HG03060 (cell line): ENCODE data around the gene LIPG.
"Not testable (repeated sequence)": the region's sequence is repeated elsewhere in the genome, so short reads cannot be mapped to it uniquely, and the experiment has no call there.

Experiments used
- ATAC-seq: cut with Tn5 transposase; IDR thresholded peaks from one replicate; pipeline ENCODE4 v1.9.1; 2021; ENCODE audit warnings: low read depth, moderate number of reproducible peaks; ENCODE audit not compliant: unreplicated experiment

LIPG gene

DNA sequence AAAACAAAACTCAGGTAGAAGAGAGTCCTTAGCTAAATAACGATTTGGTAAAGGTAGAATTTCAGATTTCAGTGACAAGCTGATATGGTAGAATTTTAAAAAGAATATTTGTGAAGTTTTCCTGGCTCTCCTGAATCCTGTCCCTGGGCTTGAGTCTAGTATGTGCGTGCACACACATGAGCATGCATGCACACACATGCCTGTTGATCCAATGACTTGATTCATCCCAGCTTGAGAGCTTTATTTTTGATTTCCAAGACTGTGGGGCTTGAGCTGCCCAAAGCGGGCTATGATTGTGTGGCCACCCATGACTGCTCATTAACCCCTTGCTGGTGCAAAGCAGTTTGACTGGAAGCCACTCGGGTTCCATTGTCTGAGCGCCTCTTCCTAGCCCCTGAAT is 9.0 kb downstream of the LIPG start:
- no peak for ATAC-seq

DNA sequence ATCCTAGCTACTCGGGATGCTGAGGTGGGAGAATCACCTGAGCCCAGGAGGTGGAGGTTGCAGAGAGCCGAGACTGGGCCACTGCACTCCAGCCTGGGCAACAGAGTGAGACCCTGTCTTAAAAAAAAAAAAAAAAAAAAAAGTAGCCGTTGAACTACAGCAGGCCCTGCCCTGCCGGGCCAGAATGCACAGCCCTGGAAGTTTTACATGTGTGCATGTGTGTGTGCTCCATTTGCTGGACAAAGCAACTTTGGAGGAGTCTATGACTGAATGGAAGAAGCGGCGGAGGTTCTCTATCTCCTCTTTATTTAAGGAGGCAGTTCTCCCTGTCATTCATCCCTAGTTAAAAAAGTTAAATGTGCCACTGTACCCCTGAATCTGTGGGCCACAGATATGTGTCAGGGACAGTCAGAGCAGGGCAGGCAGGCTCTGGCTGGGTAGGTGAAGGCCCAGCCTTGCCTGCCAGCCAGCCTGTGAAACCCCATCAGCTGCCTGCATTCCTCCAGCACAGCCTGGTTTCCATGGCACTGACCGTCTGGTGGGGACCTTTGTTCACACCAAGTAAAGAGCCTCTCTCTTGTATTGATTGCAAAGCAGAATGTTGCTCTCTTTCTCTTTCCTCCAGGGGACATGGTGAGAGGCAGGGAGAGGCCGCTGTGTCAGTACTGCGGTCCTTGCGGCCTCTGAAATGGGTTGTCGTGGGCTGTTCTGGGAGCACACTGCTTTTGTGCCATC is 10.9 kb downstream of the LIPG start:
- ATAC-seq = no peak

DNA sequence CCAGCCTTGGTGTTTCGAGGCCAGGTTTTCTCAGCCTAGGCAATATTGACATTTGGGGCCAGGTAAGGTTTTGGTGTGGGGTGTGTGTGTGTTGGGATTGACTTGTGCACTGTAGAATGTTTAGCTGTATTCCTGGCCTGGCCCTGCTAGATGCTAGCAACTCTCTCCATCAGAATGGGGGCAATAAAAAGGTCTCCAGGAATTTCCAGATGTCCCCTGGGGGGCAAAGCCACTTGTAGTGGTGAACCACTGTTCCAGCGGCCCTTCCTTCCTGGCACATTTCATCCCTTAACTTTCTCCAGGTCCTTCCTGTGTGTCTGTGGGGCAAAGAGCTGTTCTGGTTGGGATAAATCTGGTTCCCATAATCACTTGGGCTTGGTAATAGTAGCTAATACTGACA is 12.0 kb downstream of the LIPG start:
- ATAC-seq = no peak

DNA sequence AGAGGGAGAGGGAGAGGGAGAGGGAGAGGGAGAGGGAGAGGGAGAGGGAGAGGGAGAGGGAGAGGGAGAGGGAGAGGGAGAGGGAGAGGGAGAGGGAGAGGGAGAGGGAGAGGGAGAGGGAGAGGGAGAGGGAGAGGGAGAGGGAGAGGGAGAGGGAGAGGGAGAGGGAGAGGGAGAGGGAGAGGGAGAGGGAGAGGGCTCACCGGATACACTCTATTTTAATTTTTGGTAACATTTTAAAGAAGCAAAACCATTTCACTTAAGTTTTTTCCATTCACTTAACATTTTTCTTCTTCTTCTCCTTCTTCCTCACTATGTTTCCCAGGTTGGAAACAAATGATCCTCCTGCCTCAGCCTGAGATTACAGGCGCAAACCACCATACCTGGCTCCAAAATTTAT is 17.2 kb downstream of the LIPG start:
- not testable (repeated sequence) for ATAC-seq

DNA sequence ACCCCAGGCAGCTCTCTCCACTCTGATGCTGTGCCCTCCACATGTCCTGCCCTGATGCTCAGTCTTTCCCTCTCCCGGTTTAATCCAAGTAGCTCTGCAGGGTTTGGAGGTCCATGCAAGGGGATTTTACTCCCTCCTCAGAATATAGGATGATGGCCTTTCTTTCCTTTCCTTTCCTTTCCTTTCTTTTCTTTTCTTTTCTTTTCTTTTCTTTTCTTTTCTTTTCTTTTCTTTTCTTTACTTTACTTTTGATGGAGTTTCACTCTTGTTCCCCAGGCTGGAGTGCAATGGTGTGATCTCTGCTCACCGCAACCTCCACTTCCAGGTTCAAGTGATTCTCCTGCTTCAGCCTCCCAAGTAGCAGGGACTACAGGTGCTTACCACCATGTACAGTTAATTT is 17.7 kb downstream of the LIPG start:
- not testable (repeated sequence) for ATAC-seq

DNA sequence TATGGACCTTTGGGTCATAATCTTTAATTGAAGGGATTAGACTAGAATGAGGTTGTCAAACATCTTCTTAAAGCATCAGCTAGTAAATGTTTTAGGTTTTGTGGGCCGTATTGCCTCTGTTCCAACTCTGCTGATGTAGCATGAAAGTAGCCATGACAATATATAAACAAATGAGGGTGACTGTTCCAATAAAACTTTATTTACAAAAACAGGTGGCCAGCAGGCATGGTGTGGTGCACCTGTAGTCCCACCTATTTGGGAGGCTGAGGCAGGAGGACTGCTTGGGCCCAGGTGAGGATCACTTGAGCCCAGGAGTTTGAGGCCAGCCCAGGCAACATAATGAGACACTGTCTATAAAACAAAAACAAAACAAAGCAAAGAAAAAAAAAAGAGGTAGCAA is 18.4 kb downstream of the LIPG start:
- ATAC-seq = no peak

DNA sequence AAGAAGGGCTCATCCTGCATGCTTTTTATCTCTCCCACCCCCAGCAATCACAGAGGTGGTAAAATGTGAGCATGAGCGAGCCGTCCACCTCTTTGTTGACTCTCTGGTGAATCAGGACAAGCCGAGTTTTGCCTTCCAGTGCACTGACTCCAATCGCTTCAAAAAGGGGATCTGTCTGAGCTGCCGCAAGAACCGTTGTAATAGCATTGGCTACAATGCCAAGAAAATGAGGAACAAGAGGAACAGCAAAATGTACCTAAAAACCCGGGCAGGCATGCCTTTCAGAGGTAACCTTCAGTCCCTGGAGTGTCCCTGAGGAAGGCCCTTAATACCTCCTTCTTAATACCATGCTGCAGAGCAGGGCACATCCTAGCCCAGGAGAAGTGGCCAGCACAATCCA is 19.5 kb downstream of the LIPG start:
- ATAC-seq = no peak

DNA sequence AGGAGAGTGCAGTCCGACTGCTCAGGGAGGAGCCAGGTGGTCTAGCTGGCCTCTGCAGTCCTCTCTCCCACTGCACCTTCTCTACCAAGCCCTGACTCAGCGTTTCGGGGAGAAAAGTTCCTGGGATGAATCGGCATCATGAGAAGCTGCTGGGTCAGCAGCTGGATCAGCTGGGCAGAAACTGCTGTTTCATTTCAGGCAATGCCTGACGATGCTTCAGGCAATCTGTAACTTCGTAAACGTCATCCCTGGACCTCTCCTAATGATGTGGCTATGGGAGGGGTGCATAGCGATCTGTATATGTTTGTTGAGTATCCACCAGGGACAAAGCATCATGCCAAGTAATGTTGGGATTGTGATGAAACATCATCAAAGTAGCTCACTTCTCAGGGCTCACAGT is 20.7 kb downstream of the LIPG start:
- ATAC-seq = no peak

DNA sequence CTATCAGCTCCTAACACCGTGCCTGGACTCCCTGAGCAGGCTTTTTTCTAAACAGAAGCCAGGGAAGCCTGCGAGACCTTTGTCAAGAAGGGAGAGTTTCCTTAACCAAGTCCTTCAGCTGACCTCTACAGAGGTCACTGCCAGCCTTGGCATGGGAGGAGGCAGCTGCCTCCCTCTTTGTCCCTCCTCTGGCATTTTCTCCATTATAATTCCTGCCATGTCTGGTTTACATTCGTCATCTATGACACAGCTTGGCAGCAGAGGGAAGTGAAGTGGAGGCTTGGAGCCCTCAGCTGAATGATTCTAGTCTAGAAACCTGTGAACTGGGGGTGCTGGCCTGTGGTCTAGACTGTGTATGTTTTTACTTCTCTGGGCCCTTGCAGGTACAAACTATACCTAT is 22.5 kb downstream of the LIPG start:
- no peak for ATAC-seq

DNA sequence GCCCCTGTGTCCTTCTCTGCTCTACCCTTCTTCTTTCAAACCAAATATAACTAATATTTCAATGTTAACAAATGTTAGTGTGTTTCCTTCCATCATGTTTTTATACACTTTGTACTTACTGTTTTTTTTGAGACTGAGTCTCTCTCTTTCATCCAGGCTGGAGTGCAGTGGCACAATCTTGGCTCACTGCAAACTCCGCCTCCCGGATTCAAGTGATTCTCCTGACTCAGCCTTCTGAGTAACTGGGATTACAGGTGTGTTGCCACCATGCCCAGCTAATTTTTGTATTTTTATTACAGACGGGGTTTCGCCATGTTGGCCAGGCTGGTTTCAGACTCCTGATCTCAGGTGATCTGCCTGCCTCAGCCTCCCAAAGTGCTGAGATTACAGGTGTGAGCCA is 23.1 kb downstream of the LIPG start:
- not testable (repeated sequence) for ATAC-seq

DNA sequence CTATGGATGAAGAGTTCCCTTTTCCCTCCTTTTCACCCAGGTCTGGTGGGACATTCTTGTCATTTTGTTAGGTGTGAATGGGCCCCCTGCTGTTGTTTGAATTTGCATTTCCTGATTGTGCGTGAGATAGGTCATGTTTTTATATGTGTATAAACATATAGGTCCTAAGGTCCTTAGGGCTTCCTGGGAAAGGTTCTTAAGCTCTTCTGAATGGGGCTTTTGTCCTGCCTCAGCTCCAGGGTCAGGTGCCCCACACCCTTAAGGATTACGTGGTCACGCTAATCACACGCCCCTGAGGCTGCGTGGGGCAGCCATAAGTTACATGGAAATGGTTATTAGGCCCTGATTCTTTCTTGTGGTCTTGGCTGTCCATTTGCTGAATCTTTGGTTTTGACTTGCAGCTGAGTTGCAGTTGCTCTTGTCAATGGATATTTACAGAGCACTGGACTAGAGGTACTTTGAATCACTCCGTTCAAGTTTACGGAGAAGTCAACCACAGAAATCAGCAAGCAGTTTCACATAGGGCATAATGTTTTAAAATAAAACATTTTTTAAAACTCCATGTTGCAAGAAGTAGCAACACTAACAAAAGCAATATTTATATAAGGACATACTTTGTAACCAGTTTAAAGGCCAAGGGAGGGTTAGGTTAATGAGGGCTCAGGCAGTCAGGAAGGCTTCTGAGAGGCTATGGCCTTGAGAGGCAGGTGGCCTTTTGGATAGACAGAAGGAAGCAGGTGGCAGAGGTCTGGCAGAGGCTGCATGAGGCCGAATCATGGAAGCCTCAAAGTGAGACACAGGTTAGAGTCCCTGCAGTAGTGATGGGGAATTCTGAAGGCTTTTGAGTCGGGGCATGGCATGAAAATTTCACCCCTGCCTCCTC is 24.2 kb downstream of the LIPG start:
- no peak for ATAC-seq

DNA sequence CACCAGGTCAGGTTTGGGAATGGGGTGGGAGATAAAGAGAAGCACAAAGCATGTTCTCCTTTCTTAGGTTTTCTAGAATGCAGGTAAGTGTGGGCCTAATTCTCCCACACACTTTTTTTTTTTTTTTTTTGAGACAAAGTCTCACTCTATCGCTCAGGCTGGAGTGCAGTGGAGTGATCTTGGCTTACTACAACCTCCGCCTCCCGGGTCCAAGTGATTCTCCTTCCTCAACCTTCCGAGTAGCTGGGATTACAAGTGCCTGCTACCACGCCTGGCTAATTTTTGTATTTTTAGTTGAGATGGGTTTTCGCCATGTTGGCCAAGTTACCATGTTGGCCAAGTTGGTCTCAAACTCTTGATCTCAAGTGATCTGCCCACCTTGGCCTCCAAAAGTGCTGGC is 26.3 kb downstream of the LIPG start:
- ATAC-seq = no peak

DNA sequence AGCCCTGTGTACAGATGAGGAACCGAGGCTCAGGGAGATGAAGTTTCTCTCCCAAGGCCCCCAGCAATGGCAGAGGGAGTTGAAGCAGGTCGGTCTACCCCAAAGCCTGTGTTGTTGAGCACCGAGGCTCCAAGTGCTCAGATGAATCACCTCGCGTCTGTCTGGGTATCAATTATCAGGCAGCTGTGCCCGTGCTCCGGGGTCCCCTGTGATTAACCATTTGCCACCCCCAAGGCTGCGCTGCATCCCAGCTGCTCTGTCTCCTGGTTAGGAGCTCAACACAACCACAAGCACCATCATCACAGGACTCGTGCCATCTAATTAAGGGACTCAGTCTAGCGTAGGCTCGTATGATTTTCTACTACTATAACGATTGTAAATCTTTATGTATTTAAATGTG is 27.1 kb downstream of the LIPG start:
- no peak for ATAC-seq

DNA sequence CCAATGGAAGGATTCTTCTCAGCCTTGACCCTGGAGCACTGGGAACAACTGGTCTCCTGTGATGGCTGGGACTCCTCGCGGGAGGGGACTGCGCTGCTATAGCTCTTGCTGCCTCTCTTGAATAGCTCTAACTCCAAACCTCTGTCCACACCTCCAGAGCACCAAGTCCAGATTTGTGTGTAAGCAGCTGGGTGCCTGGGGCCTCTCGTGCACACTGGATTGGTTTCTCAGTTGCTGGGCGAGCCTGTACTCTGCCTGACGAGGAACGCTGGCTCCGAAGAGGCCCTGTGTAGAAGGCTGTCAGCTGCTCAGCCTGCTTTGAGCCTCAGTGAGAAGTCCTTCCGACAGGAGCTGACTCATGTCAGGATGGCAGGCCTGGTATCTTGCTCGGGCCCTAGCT is 28.8 kb downstream of the LIPG start:
- no peak for ATAC-seq

DNA sequence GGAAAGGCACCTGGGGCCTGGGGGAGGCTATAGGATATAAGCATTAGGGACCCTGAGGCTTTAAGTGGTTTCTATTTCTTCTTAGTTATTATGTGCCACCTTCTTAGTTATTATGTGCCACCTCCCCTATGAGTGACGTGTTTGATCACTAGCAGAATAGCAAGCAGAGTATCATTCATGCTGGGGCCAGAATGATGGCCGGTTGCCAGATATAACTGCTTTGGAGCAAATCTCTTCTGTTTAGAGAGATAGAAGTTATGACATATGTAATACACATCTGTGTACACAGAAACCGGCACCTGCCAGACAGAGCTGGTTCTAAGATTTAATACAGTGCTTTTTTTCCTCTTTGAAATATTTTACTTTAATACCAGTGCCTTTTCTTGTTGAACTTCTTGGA is 29.4 kb downstream of the LIPG start:
- no peak for ATAC-seq

DNA sequence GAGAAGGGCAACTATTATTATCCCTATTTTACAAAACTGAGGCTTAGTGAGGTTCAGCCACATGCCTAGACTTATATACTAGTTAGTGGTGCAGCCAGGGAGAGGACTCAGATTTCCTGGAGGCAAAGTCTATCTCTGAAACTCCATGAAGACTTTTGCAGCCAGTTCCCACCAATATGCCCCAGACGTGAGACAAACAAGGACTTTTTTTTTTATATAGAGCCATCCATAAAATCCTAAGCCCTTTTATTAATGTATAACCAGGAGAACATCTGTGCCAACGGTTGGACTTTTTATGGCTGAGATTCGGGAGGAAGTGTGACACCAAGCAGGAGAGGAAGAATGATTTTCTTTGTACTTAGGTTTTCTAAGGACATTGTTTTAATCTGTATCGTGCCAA is 29.9 kb downstream of the LIPG start:
- no peak for ATAC-seq

DNA sequence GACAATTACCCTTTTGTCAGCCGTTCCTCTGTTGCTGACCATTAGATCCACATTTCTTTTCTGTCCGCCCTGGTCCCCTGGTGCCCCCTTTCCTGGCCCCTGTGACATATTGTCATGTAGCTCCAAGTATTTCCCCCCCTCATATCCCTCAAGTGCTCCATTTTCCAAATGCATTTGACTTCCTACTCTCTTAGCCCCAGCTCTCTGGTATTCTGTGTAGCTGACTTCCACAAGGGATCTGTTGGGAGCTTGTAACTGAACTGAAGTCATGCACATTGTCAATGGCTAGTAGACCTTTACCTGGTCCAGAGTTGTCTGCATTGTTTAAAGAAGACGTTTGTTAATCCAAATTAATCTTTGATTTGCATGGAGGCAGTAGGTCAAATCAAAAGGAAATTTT is 34.8 kb downstream of the LIPG start:
- no peak for ATAC-seq

DNA sequence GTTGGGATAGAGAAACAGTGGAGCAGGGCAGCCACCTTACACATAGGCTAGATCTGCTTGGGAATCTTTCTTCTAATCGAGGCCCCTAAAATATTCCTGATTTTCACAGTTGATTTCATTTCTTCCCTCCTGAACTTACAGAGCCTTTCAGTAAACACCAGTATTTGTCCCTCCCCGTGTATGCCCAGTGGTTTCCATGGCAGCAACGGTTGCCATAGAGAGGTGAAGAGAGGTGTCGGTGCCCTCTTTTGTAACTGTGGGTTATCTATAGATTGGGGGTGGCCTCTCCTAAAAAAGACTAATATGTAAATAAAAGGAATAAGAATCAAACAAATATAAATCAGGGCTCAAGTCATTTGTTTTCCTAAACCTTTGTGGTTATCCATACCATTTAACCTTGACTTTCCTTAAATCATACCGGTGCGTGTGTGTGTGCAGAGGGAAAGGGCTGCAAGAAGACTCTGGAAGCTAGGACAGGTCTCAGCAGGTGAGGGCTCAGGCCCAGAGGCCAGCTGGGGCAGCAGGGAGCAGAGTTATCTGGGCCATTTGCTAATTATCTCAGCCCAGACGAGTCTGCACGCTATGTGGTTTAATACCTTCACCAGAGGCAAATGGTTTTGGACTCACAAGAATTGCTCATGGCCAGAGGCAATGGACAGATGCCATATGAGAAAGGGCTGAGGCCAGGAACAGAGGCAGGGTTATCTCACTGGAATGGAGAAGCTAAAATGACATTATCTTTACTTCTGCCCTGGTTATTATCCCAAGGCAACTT is 35.5 kb downstream of the LIPG start:
- ATAC-seq = no peak

DNA sequence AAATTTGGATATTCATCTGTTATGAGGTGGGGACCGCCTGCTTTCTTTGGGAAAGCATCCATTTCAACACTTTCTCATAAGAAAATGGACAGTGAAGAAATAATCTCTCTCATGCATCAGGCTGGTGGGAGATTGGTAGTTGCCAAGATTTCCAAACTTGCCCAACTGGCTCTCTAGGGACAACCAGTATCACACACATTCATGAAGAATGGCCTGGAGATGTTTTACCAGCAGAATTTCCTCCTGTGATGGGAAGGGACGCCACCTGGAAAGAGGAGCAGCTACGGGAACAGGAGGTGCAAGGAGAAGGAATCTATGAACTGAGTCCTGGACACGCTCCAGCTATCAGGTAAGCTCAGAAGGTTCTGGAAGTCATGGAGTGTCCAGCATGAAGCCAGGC is 39.4 kb downstream of the LIPG start:
- no peak for ATAC-seq

DNA sequence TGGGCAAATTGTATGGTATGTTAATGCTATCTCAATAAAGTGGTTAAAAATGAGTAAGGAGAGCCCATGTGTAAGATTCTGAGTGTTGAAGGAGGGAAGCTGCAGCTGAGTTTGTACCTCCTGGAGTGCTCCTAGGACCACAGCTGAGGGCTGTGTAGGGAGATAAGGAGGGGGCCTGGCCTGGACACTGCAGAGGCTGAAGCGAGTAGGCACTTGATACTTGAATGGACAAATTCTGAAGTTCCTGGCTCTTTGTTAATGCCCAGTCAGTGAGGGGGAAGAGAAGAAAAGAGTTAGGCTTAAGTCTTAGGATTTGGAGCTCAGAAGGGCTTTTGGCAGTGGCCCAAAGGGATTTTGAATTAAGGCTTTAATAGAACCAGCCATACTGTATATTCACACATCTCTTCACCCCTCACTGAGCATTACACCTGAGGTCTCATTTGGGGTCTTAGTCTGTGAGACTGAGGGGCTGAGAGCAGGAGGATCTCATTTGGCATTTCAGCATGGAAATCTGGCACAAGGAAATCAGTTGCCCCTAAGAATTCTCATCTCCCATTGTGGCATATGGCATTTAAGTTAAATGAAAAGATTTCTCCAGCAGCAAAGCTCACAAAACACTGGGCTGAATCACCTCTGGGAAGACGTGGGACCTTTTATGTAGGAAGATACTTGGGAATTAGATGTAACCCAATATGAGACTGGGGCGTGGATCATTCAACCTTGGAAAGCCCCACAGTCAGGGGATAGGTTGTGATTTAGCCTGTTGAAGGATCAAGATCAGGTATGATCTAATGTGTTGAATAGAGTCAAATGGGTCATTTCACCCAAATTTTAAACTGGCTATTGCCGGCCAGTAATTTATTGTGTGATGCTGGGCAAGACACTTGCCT is 46.8 kb downstream of the LIPG start:
- ATAC-seq = no peak
